Mesothelial cell of epicardium (in vitro differentiated cells): ENCODE measurements around the gene CENPM. TPM values are rescaled to one million over a fixed set of nuclear protein-coding genes. Genes with fewer than 3 reads are reported as not detected.

ENCODE experiments used
- DNase-seq, 2 experiments: peaks; one replicate each; pipeline ENCODE4 v3.0.0; 2021; ENCODE audit warnings: low spot score in 2 of 2; ENCODE audit not compliant: unreplicated experiment in 2 of 2
- H3K27ac Mint-ChIP-seq: 2 replicates; pipeline ENCODE4 v1.8.0; 2021; ENCODE audit warnings: mixed read lengths
- H3K27me3 Mint-ChIP-seq: 2 replicates; pipeline ENCODE4 v1.8.0; 2021; ENCODE audit warnings: low read depth, mixed read lengths
- H3K36me3 Mint-ChIP-seq: 2 replicates; pipeline ENCODE4 v1.8.0; 2021; ENCODE audit warnings: mixed read lengths
- H3K4me1 Mint-ChIP-seq: 2 replicates; pipeline ENCODE4 v1.8.0; 2021; ENCODE audit warnings: mixed read lengths
- H3K4me3 Mint-ChIP-seq: 2 replicates; pipeline ENCODE4 v1.8.0; 2021; ENCODE audit warnings: mild to moderate bottlenecking, moderate library complexity, mixed read lengths
- H3K9me3 Mint-ChIP-seq: 2 replicates; pipeline ENCODE4 v1.8.0; 2021; ENCODE audit warnings: mixed read lengths
- total RNA-seq: library from RNA; stranded (reverse); gene quantifications from 3 replicates; pipeline ENCODE4 v1.2.1, GENCODE V29; 2021
- TF ChIP-seq, protein P1 (sequence below): fragments of 200-600 bp; sonication (generic); IDR thresholded peaks from one replicate; pipeline ENCODE4 v1.5.0; 2021; ENCODE audit warnings: antibody characterized with exemption; ENCODE audit not compliant: unreplicated experiment

The CENPM gene
- total RNA-seq, 1 donor from 2014 or later = 13.3 TPM

DNA sequence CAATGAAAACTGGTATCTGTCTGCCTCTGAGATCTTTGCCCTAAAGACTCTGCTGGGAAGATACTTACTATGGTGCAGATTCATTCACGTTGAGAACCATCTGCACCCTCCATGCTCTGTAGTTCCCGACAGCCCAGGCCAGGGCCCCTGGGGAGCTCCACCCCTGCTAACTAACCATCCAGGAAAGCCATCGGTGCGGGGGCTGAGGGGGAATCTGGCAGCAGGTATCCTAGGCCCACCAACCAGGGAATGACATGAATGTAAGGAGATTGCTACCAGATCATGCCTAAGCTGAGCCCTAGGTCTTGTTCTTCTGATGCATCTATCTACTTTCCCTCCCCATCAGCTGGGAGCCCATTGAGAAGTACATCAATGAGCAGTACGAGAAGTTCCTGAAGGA lies 40.3 kb upstream of the CENPM start:
- H3K36me3 Mint-ChIP-seq = no peaks in the 10 kb centered on the region
- TF ChIP-seq, protein P1, sequence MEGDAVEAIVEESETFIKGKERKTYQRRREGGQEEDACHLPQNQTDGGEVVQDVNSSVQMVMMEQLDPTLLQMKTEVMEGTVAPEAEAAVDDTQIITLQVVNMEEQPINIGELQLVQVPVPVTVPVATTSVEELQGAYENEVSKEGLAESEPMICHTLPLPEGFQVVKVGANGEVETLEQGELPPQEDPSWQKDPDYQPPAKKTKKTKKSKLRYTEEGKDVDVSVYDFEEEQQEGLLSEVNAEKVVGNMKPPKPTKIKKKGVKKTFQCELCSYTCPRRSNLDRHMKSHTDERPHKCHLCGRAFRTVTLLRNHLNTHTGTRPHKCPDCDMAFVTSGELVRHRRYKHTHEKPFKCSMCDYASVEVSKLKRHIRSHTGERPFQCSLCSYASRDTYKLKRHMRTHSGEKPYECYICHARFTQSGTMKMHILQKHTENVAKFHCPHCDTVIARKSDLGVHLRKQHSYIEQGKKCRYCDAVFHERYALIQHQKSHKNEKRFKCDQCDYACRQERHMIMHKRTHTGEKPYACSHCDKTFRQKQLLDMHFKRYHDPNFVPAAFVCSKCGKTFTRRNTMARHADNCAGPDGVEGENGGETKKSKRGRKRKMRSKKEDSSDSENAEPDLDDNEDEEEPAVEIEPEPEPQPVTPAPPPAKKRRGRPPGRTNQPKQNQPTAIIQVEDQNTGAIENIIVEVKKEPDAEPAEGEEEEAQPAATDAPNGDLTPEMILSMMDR = no peak
- H3K4me1 Mint-ChIP-seq = no peaks in the 10 kb centered on the region
- H3K27me3 Mint-ChIP-seq = peaks cover 6% of the 10 kb centered on the region
- no peak overlapping the region for H3K4me3 Mint-ChIP-seq
- no peak for DNase-seq
- H3K9me3 Mint-ChIP-seq = no peaks in the 10 kb centered on the region
- no peak overlapping the region for H3K27ac Mint-ChIP-seq

DNA sequence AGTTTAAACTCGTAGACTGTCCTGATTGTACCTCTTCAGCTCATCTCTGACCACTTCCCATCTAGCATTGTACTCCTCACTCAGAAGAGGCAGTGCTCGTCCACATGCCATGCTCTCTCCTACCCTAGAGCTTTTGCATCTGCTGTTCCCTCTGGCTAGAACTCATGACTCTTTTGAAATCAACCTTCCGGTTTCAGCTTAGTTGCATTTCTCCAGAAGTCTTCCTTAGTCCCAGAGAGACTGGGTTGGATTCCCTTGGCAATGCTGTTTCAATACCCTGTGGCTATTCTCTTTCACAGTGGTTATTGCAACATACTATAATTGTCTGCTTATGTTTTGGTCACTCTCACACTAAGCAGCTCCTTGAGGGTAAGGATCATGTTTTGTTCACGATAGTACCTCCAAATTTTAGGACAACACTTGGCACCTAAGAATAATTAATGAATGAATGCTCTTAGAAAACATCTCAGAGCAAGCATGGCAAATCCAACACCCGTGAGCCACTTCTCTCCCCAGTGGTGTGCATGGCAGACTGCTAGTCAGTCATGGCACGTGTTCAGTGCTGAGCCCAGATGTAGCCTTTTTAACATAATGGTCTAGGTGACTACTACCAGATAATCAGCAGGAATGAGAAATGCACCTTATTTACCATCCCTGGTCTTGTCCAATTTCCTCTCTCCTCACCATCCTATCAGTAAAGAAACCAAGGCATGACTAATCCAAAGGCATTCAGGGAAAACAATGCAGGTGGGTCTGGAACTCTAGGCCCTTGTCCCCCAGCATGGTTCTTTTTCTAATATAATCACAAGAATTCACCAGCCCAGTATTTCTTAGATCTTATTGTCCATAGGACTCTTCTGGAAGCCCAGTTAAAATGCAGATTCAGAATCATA lies 36.8 kb upstream of the CENPM start:
- no peaks in the 10 kb centered on the region for H3K9me3 Mint-ChIP-seq

DNA sequence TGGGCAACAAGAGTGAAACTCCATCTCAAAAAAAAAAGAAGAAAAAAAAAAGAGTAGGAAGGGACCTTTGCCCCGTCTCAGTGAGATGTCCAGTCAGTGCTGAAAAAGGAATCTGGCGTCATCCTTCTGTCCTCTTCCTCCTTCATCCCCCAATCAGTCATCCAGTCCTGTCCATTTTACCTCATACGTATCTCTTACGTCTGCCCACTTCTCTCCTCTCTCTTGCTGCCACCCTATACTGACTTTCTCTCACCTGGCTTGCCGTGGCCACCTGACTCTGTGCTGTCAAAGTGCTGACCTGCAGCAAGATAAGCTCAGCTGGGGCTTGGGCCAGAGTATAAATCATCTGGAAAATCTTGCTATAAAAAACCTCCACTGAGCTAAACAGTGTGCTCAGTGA lies 35.9 kb upstream of the CENPM start:
- TF ChIP-seq, protein P1 = no peak
- peaks cover 26% of the 10 kb centered on the region for H3K27me3 Mint-ChIP-seq
- H3K36me3 Mint-ChIP-seq = no peaks in the 10 kb centered on the region
- no peak overlapping the region for H3K4me3 Mint-ChIP-seq
- no peaks in the 10 kb centered on the region for H3K4me1 Mint-ChIP-seq
- no peak overlapping the region for H3K27ac Mint-ChIP-seq
- no peaks in the 10 kb centered on the region for H3K9me3 Mint-ChIP-seq
- no peak for DNase-seq

More for the DNA sequence above, 36.8 kb upstream of the CENPM start:
- Mint-ChIP-seq H3K4me3 (no peak overlapping the region), H3K27me3 (peaks cover 17% of the 10 kb centered on the region), H3K36me3 (no peaks in the 10 kb centered on the region), H3K4me1 (no peaks in the 10 kb centered on the region), H3K27ac (no peak overlapping the region)
- DNase-seq = no peak
- TF ChIP-seq, protein P1 = no peak

DNA sequence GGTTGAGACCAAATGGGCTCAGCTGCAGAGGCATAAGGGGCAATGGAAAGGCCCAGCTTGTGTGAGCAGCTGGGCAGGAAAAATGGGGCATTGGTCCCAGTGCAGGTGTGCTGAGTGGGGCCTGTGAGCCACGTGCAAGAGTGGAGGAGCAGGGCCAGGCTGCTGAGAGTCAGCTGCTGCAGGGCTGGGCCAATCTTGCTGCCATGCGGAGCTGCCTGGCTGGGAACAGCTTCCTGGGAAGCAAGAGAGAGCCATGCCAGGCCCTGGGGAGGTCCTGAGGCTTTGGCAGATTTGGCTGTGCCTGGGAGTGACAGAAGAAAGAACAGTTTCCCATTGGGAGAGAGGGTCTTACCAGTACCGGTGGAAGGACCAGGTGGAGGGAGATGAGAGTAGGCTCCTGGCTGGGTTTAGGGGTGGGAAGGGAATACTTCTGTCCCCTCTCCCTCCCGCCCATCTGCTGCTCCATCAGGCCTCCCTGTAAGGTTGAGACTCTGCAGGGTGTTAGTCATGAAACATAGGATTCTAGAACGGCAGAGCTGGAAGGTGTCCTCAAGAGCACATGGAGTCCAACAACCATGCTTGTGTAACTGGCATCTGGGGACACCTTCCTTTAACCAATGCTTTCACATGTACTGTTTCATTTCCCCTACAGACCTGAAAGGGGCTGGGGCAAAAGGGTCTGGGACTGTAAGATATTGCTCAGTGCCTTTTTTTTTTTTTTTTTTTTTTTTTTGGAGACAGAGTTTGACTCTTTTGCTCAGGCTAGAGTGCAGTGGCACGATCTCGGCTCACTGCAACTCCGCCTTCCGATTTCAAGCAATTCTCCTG lies 32.7 kb upstream of the CENPM start:
- TF ChIP-seq, protein P1 = no peak
- Mint-ChIP-seq H3K36me3 (no peaks in the 10 kb centered on the region), H3K27ac (no peak overlapping the region), H3K9me3 (no peaks in the 10 kb centered on the region), H3K4me1 (peaks cover 9% of the 10 kb centered on the region), H3K4me3 (no peak overlapping the region), H3K27me3 (peaks cover 46% of the 10 kb centered on the region)
- no peak for DNase-seq

DNA sequence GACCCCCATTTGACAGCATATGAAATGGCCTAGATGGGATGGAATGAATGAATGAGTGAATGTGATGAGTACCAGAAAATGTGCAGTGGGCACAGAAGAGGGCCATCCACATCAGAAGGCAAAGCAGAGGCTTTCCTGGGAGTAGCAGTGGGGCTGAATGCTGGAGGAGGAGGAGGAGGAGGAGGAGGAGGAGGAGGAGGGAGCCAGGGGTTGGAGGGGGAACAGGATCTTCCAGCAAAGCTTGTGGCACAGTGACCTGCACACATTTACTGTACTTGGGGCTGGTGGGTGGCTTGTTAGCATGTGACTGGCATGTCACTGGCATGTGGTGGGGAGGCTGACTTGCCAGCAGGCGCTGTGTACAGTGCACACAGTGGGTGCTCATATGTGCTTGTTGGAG lies 31.8 kb upstream of the CENPM start:
- no peak for DNase-seq
- peaks cover 53% of the 10 kb centered on the region for H3K27me3 Mint-ChIP-seq
- TF ChIP-seq, protein P1 = no peak

More for the DNA sequence above, 31.8 kb upstream of the CENPM start:
- no peak overlapping the region for H3K4me3 Mint-ChIP-seq
- no peak overlapping the region for H3K27ac Mint-ChIP-seq
- no peaks in the 10 kb centered on the region for H3K9me3 Mint-ChIP-seq
- H3K4me1 Mint-ChIP-seq = peaks cover 9% of the 10 kb centered on the region
- H3K36me3 Mint-ChIP-seq = no peaks in the 10 kb centered on the region
